Sigmoid colon (tissue), 7 donors: ENCODE results near the gene ANO9. TPM values are rescaled to one million over a fixed set of nuclear protein-coding genes. Genes with fewer than 3 reads are reported as not detected.
"Not testable (repeated sequence)": the region's sequence is repeated elsewhere in the genome, so short reads cannot be mapped to it uniquely, and the experiment has no call there.

Experiments used
- DNase-seq: peaks from one replicate; pipeline ENCODE4 v3.0.0-alpha.2; 2019
- H3K27ac ChIP-seq, 4 donors: fragments of 200-600 bp; sonication (generic); one replicate each; pipeline ENCODE4 v1.5.1; 2016 to 2019; ENCODE audit warnings: mild to moderate bottlenecking in 1 of 4
- H3K27me3 ChIP-seq, 3 donors: fragments of 200-600 bp; sonication (generic); one replicate each; pipeline ENCODE4 v1.5.1; 2019; ENCODE audit warnings: mild to moderate bottlenecking in 1 of 3
- H3K36me3 ChIP-seq, 4 donors: fragments of 200-600 bp; sonication (generic); one replicate each; pipeline ENCODE4 v1.5.1; 2016 to 2019
- H3K4me1 ChIP-seq, 4 donors: fragments of 200-600 bp; sonication (generic); one replicate each; pipeline ENCODE4 v1.5.1; 2017 to 2019
- H3K4me3 ChIP-seq, 4 donors: fragments of 200-600 bp; sonication (generic); one replicate each; pipeline ENCODE4 v1.5.1; 2017 to 2019; ENCODE audit warnings: mild to moderate bottlenecking in 2 of 4, moderate library complexity in 1 of 4
- H3K9me3 ChIP-seq, 4 donors: fragments of 200-600 bp in 3 of 4; sonication (generic) in 3 of 4; one replicate each; pipeline versions ENCODE4 v1.5.1 to v1.6.1; 2013 to 2019
- EP300 ChIP-seq, 4 donors: sonication (generic); formaldehyde crosslinking; IDR thresholded peaks; one replicate each; pipeline ENCODE4 v1.6.1; 2017; ENCODE audit warnings: antibody characterized with exemption in 4 of 4
- POLR2A ChIP-seq, 2 donors: fragments of 450-650 bp; IDR thresholded peaks; one replicate each; pipeline ENCODE4 v1.6.1; 2016; ENCODE audit warnings: antibody characterized with exemption in 2 of 2, mild to moderate bottlenecking in 2 of 2, moderate library complexity in 2 of 2
- POLR2AphosphoS5 ChIP-seq, 4 donors: sonication (generic); formaldehyde crosslinking; IDR thresholded peaks; one replicate each; pipeline ENCODE4 v1.6.1; 2017; ENCODE audit warnings: antibody characterized with exemption in 4 of 4
- WGBS, 2 donors: extraction: QIAGEN DNeasy Blood & Tissue Kit; methylation state at CpG; one replicate each; pipeline ENCODE4 v1.1.7; 2013; 5-methylcytosine and 5-hydroxymethylcytosine counted together
- intact Hi-C: fragments of 100-400 bp; cut with DNase I; formaldehyde crosslinking; loops from one replicate; pipeline ENCODE4 v1.15.1; 2023
- polyA plus RNA-seq, 3 donors: library from polyadenylated mRNA; stranded (reverse); fragments of 200-250 nt; gene quantifications; one replicate each; pipeline ENCODE4 v1.2.3, GENCODE V29; 2013
- total RNA-seq, 4 donors: library from RNA; depleted of rRNA; stranded (reverse); fragments of >200 nt; gene quantifications; one replicate each; pipeline ENCODE4 v1.1.0, GENCODE V29; 2016
- TF ChIP-seq, protein P1 (sequence below), 4 experiments: fragments of 450-650 bp in 3 of 4; fragments of 200-600 bp in 1 of 4; IDR thresholded peaks; one replicate each; pipeline ENCODE4 v1.5.1; 2016 to 2019; ENCODE audit warnings: antibody characterized with exemption in 4 of 4, mild to moderate bottlenecking in 3 of 4, moderate library complexity in 2 of 4
- donor health status: healthy with polysubstance abuse.
- donor health status: Bipolar disorder and iron deficiency.
- donor health status: healthy.

ANO9 gene
- total and polyA plus RNA-seq, 7 donors: 0.14 to 123 (median 2.5) TPM

DNA sequence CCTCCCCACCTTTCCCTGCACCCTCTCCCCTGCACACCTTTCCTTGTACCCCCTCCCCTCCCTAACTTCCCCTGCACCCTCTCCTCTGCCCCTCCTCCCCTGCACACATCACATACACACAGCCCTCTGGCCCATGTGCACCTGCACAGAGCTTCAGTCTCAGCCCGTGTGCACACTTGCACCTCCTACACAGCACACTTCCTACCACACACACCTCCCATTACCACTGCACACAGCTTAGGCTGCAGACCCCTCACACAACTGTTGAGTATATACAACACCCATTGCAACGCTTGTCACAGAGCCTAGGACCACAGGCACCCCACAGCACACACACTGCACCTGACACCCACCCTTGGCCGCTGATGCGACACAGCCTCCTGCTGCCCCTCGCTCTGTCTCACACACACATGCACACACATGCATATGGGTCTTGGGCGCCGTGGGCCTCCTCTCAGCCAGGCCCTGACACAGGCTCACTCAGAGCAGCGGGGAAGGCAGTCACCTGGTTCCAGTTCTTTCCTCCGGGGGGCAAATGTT lies 27.4 kb downstream of the ANO9 start:
- Histone ChIP-seq H3K36me3 (no peaks in the 10 kb centered on the region), H3K27ac (peak overlapping the region in 1 of 4 donors; percentile 38), H3K4me1 (peaks cover 0 to 15% (median 11%) of the 10 kb centered on the region in 4 donors), H3K9me3 (no peaks in the 10 kb centered on the region), H3K27me3 (peaks cover 21 to 55% (median 50%) of the 10 kb centered on the region in 3 donors), H3K4me3 (peak overlapping the region in 3 of 4 donors; percentile 8 to 34 (median 28))
- 32 to 55% methylated on average over 9 of the region's 9 CpGs for WGBS, 2 donors
- TF ChIP-seq POLR2A (IDR thresholded peaks at IDR 0.05): no peak
- TF ChIP-seq, protein P1, sequence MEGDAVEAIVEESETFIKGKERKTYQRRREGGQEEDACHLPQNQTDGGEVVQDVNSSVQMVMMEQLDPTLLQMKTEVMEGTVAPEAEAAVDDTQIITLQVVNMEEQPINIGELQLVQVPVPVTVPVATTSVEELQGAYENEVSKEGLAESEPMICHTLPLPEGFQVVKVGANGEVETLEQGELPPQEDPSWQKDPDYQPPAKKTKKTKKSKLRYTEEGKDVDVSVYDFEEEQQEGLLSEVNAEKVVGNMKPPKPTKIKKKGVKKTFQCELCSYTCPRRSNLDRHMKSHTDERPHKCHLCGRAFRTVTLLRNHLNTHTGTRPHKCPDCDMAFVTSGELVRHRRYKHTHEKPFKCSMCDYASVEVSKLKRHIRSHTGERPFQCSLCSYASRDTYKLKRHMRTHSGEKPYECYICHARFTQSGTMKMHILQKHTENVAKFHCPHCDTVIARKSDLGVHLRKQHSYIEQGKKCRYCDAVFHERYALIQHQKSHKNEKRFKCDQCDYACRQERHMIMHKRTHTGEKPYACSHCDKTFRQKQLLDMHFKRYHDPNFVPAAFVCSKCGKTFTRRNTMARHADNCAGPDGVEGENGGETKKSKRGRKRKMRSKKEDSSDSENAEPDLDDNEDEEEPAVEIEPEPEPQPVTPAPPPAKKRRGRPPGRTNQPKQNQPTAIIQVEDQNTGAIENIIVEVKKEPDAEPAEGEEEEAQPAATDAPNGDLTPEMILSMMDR (IDR thresholded peaks at IDR 0.05): no peak
- no peak for TF ChIP-seq POLR2AphosphoS5 (IDR thresholded peaks at IDR 0.05)
- TF ChIP-seq EP300 (IDR thresholded peaks at IDR 0.05): no peak
- intact Hi-C loops: no loop called here
- no peak for DNase-seq

DNA sequence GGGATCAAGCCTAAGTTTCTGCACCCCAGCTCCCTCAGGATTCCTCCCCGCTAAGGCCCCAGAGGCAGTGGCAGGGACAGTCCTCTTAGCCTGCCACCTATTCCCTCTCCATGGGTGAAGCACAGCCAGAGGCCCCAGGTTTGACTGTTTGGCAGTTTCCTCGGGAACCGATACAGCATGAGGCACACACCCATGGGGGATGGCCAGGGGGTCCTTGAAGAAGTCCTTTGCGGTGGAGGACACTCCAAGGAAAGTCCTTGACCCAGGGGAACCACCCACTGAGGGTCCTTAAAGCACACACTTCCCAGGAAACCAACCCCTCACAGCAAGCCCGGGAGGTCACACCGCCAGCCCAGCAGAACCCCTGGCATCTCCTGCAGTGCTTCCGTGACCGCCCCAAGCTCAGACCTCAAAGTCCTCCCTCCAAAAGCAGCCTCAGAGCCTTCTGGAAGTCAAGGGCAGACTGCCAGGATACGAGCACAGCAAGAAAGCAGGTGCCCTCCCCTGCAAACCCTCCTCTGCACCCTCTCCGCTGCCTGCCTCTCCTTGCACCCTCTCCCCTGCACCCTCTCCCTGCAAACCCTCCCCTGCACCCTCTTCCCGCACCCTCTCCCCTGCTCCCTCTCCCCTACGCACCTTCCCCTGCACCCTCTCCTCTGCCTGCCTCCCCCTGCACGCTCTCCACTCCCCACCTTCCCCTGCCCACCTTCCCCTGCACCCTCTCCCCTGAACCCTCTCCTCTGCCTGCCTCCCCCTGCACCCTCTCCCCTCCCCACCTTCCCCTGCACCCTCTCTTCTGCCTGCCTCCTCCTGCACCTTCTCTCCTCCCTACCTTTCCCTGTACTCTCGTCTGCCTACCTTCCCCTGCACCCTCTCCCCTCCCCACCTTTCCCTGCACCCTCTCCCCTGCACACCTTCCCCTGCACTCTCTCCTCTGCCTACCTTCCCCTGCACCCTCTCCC lies 28.4 kb downstream of the ANO9 start:
- Histone ChIP-seq H3K27ac (no peak overlapping the region), H3K36me3 (no peaks in the 10 kb centered on the region), H3K4me3 (no peak overlapping the region), H3K27me3 (peaks cover 21 to 45% (median 42%) of the 10 kb centered on the region in 3 donors), H3K4me1 (peaks cover 0 to 15% (median 11%) of the 10 kb centered on the region in 4 donors), H3K9me3 (no peaks in the 10 kb centered on the region)
- DNase-seq: no peak
- WGBS, 2 donors: 55 to 64% methylated on average over 13 of the region's 14 CpGs
- no peak for TF ChIP-seq POLR2A (IDR thresholded peaks at IDR 0.05)
- TF ChIP-seq, protein P1 (IDR thresholded peaks at IDR 0.05): no peak
- TF ChIP-seq POLR2AphosphoS5 (IDR thresholded peaks at IDR 0.05): no peak
- no peak for TF ChIP-seq EP300 (IDR thresholded peaks at IDR 0.05)
- intact Hi-C loops: no loop called here

DNA sequence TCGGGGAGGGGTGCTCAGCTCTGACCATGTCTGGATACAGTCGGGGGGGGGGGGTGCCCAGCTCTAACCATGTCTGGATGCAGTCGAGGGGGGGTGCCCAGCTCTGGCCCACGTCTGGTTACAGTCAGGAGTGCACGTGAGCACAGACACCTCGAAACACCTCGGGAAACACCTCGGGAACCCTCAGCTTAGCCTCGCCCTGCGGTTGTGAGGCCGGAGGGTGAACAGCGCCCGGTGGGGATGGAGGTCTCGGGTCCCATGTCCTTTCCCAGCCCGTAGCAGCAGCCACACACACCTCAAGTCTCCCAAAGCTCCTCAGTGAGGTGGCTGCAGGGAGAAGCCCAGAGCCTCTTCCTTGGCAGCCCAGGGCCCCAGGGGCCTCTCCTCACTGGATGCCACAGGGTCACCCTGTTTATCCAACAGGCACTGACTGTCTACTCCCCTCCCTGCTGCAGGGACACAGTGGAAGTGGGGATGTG lies 29.1 kb downstream of the ANO9 start:
- Histone ChIP-seq H3K4me3 (no peak overlapping the region), H3K9me3 (no peaks in the 10 kb centered on the region), H3K27me3 (peaks cover 16 to 38% (median 35%) of the 10 kb centered on the region in 3 donors), H3K36me3 (no peaks in the 10 kb centered on the region), H3K27ac (no peak overlapping the region), H3K4me1 (peaks cover 0 to 16% (median 11%) of the 10 kb centered on the region in 4 donors)
- TF ChIP-seq, protein P1 (IDR thresholded peaks at IDR 0.05): no peak
- TF ChIP-seq POLR2AphosphoS5 (IDR thresholded peaks at IDR 0.05) (no peak), POLR2A (IDR thresholded peaks at IDR 0.05) (no peak), EP300 (IDR thresholded peaks at IDR 0.05) (no peak)
- intact Hi-C loops: no loop called here
- no peak for DNase-seq
- WGBS, 2 donors: 82 to 84% methylated on average over 15 of the region's 15 CpGs

DNA sequence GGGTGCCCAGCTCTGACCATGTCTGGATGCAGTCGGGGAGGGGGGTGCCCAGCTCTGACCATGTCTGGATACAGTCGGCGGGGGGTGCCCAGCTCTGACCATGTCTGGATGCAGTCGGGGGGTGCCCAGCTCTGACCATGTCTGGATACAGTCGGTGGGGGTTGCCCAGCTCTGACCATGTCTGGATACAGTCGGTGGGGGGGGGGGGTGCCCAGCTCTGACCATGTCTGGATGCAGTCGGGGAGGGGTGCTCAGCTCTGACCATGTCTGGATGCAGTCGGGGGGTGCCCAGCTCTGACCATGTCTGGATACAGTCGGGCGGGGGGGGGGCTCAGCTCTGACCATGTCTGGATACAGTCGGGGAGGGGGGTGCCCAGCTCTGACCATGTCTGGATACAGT lies 30.3 kb downstream of the ANO9 start:
- peaks cover 4 to 26% (median 23%) of the 10 kb centered on the region in 3 donors for H3K27me3 ChIP-seq
- WGBS, 2 donors: 81 to 88% methylated on average over 11 of the region's 11 CpGs
- H3K4me3 ChIP-seq, DNase-seq, H3K36me3 ChIP-seq, H3K9me3 ChIP-seq, intact Hi-C loops, H3K27ac ChIP-seq: not testable (repeated sequence)
- peaks cover 0 to 13% (median 9%) of the 10 kb centered on the region in 4 donors for H3K4me1 ChIP-seq

DNA sequence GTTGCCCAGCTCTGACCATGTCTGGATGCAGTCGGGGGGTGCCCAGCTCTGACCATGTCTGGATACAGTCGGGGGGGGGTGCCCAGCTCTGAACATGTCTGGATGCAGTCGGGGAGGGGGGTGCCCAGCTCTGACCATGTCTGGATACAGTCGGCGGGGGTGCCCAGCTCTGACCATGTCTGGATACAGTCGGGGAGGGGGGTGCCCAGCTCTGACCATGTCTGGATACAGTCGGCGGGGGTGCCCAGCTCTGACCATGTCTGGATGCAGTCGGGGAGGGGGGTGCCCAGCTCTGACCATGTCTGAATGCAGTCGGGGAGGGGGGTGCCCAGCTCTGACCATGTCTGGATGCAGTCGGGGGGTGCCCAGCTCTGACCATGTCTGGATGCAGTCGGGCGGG lies 31.1 kb downstream of the ANO9 start:
- H3K4me3 ChIP-seq, DNase-seq, H3K36me3 ChIP-seq, intact Hi-C loops, H3K9me3 ChIP-seq, H3K27ac ChIP-seq: not testable (repeated sequence)
- H3K4me1 ChIP-seq: peaks cover 0 to 16% (median 14%) of the 10 kb centered on the region in 4 donors
- WGBS, 2 donors: 89 to 94% methylated on average over 13 of the region's 13 CpGs
- H3K27me3 ChIP-seq: peaks cover 4 to 18% (median 15%) of the 10 kb centered on the region in 3 donors
